Pancreas (tissue), 10 donors: ENCODE measurements around the gene TCFL5. TPM values are rescaled to one million over a fixed set of nuclear protein-coding genes. Genes with fewer than 3 reads are reported as not detected.
A peak's percentile ranks its signal among the peaks of the same experiment; 100 is the strongest.

Experiments used
- ATAC-seq, 4 donors: fragments of 200-7000 bp; cut with Tn5 transposase; one replicate each; pipeline versions ENCODE4 v1.8.0 to v1.9.1; 2020; ENCODE audit warnings: mild to moderate bottlenecking in 4 of 4, moderate library complexity in 4 of 4
- DNase-seq, 6 donors: peaks; one replicate each; pipeline ENCODE4 v3.0.0-alpha.2; 2020
- FAIRE-seq: peaks from 2 replicates; lab custom pipeline; 2012; peaks lifted over from hg19 to GRCh38; lab: Jason Lieb, UNC
- H3K27ac ChIP-seq, 4 donors: fragments of 200-600 bp; sonication (generic); 1 replicate in 3 of 4; 2 replicates in 1 of 4; pipeline versions ENCODE4 v1.5.0 to v1.8.0; 2020
- H3K27me3 ChIP-seq, 4 donors: fragments of 200-600 bp; one replicate each; pipeline ENCODE4 v1.8.0; 2021
- H3K36me3 ChIP-seq, 3 donors: fragments of 200-600 bp; sonication (generic) in 1 of 3; one replicate each; pipeline versions ENCODE4 v1.5.0 to v1.8.0; 2020 to 2021
- H3K4me1 ChIP-seq, 3 donors: fragments of 200-600 bp; one replicate each; pipeline ENCODE4 v1.8.0; 2021
- H3K4me3 ChIP-seq, 4 donors: fragments of 200-600 bp; sonication (generic) in 2 of 4; one replicate each; pipeline versions ENCODE4 v1.5.0 to v1.8.0; 2020 to 2021
- H3K9me3 ChIP-seq, 4 donors: fragments of 200-600 bp; one replicate each; pipeline ENCODE4 v1.8.0; 2021
- WGBS, 2 donors: extraction: QIAGEN DNeasy Blood & Tissue Kit; methylation state at CpG; one replicate each; pipeline ENCODE4 v1.1.7; 2013; 5-methylcytosine and 5-hydroxymethylcytosine counted together
- intact Hi-C, 3 donors: fragments of 100-400 bp; cut with DNase I; formaldehyde crosslinking; loops; one replicate each; pipeline versions ENCODE4 v1.11.1 to v1.14.2; 2022
- polyA plus RNA-seq, 2 donors: library from polyadenylated mRNA; stranded (reverse); fragments of 200-250 nt; gene quantifications; one replicate each; pipeline ENCODE4 v1.2.3, GENCODE V29; 2013
- total RNA-seq, 6 donors: library from RNA; stranded (reverse); fragmentation: NEBNext Ultra II Directional in 4 of 6; extraction: Animal tissue kit (Norgen Biotek cat#: 25700) in 4 of 6; gene quantifications; one replicate each; pipeline versions ENCODE4 v1.2.1 to v1.2.4, GENCODE V29; 2021 to 2023
- TF ChIP-seq, protein P1 (sequence below), 4 donors: fragments of 200-600 bp; sonication (generic) in 3 of 4; IDR thresholded peaks; one replicate each; pipeline versions ENCODE4 v1.5.0 to v1.8.0; 2021; ENCODE audit warnings: antibody characterized with exemption in 4 of 4
- donor health status: healthy with polysubstance abuse.
- donor health status: DM: no; HTN: no; CAD: no; lungs with moderate emphysema.
- donor health status: DM: no; HTN: no; CAD: no.
- donor health status: control.
- donor health status: control.
- donor health status: Bipolar disorder and iron deficiency.
- donor health status: DM: yes; HTN: yes; CAD: no.
- donor health status: DM: no; HTN: no; CAD: no.
- donor health status: DM: no; HTN: no; CAD: no.
- donor health status: DM: yes; HTN: yes; CAD: no.

TCFL5 gene
- total and polyA plus RNA-seq, 8 donors: 2.5 to 4.9 (median 4.0) TPM

DNA sequence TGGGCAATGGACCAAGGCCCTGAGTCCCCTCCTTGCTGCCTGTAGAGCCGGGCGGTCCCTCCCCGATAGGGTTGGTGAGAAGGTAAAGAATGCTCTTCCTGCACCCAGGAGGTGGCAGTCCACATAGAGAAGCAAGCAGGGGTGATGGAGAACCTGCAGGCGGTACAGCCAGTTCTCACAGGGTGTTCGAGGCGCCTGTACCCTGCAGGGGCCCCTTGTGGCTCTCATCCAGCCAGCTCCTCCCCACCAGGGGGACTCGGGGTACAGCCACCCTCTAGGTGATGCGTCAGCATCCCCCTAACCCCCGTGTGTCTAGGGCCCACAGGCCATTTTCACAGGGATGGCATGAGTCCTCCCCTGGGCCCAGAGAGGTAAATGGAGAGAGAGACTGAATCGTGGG, 49.9 kb downstream of the TCFL5 start:
- Histone ChIP-seq H3K4me3 (no peak overlapping the region), H3K27me3 (no peaks in the 10 kb centered on the region), H3K36me3 (peaks cover 0 to 47% (median 22%) of the 10 kb centered on the region in 3 donors), H3K9me3 (no peaks in the 10 kb centered on the region), H3K27ac (no peak overlapping the region), H3K4me1 (no peaks in the 10 kb centered on the region)
- 88 to 91% methylated on average over 9 to 10 of the region's 10 CpGs for WGBS, 2 donors
- ATAC-seq (no peak), FAIRE-seq (no peak), DNase-seq (no peak)
- TF ChIP-seq, protein P1, sequence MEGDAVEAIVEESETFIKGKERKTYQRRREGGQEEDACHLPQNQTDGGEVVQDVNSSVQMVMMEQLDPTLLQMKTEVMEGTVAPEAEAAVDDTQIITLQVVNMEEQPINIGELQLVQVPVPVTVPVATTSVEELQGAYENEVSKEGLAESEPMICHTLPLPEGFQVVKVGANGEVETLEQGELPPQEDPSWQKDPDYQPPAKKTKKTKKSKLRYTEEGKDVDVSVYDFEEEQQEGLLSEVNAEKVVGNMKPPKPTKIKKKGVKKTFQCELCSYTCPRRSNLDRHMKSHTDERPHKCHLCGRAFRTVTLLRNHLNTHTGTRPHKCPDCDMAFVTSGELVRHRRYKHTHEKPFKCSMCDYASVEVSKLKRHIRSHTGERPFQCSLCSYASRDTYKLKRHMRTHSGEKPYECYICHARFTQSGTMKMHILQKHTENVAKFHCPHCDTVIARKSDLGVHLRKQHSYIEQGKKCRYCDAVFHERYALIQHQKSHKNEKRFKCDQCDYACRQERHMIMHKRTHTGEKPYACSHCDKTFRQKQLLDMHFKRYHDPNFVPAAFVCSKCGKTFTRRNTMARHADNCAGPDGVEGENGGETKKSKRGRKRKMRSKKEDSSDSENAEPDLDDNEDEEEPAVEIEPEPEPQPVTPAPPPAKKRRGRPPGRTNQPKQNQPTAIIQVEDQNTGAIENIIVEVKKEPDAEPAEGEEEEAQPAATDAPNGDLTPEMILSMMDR (IDR thresholded peaks at IDR 0.05): no peak
- intact Hi-C loops: no loop called here

GRCh38 chr20:62811320-62811719, 50.3 kb downstream of the TCFL5 start:
- Histone ChIP-seq H3K27me3 (no peaks in the 10 kb centered on the region), H3K27ac (no peak overlapping the region), H3K9me3 (no peaks in the 10 kb centered on the region), H3K4me1 (peaks cover under 1 to 3% (median 2%) of the 10 kb centered on the region in 3 donors), H3K36me3 (peaks cover 0 to 47% (median 22%) of the 10 kb centered on the region in 3 donors), H3K4me3 (no peak overlapping the region)
- FAIRE-seq: no peak
- WGBS, 2 donors: 94 to 95% methylated on average over 21 of the region's 21 CpGs
- TF ChIP-seq, protein P1 (IDR thresholded peaks at IDR 0.05): no peak
- no peak for ATAC-seq
- intact Hi-C loops: no loop called here
- DNase-seq: no peak

- H3K36me3 ChIP-seq: peaks cover 0 to 47% (median 22%) of the 10 kb centered on the region in 3 donors
- ATAC-seq: no peak
- TF ChIP-seq, protein P1 (IDR thresholded peaks at IDR 0.05): no peak
- peaks cover 7 to 11% (median 9%) of the 10 kb centered on the region in 3 donors for H3K4me1 ChIP-seq
- WGBS, 2 donors: 91 to 94% methylated on average over 22 to 24 of the region's 24 CpGs
- intact Hi-C loops: loop anchor here in 1 of 3 donors (5.0 kb wide), 1 partner anchor 137 kb away; no protein-coding TSS in a partner anchor
- no peaks in the 10 kb centered on the region for H3K9me3 ChIP-seq
- H3K27ac ChIP-seq: no peak overlapping the region
- H3K4me3 ChIP-seq: no peak overlapping the region
- no peak for DNase-seq
- no peaks in the 10 kb centered on the region for H3K27me3 ChIP-seq
- no peak for FAIRE-seq
Observed at GRCh38 chr20:62809530-62810428, 51.8 kb downstream of the TCFL5 start.

DNA sequence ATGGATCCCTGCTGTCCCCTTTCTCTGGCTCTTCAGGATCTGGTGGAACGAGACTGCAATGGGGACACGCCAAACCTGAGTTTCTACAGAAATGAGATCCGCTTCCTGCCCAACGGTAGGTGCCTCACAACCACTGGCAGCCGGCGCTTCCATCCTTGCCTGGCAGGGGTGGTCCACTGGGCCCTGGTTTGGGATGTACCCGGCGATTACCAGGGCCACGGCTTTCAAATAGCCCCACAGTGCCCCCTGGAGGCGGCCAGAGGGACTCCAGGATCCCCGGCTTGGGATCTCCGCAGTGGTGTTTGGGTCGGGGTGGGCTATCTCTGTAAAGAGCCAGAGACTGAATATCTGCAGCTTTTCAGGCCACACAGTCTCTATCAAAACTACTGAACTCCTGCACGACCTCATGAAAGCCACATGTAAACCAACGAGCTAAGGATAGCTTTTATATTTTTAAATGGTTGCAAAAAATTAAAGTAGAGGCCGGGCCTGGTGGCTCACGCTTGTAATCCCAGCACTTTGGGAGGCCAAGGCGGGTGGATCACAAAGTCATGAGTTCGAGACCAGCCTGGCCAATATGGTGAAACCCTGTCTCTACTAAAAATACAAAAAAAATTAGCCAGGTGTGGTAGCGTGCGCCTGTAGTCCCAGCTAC, 53.3 kb downstream of the TCFL5 start:
- peak in 3 of 6 donors; percentile 74 to 88 (median 75) for DNase-seq
- Histone ChIP-seq H3K4me3 (no peak overlapping the region), H3K27me3 (no peaks in the 10 kb centered on the region), H3K27ac (no peak overlapping the region), H3K4me1 (peaks cover 7 to 11% (median 9%) of the 10 kb centered on the region in 3 donors), H3K36me3 (peaks cover 0 to 47% (median 22%) of the 10 kb centered on the region in 3 donors), H3K9me3 (no peaks in the 10 kb centered on the region)
- WGBS, 2 donors: 41 to 44% methylated on average over 21 of the region's 21 CpGs
- intact Hi-C loops: loop anchor here in 1 of 3 donors (5.0 kb wide), 1 partner anchor 136 kb away; no protein-coding TSS in a partner anchor
- no peak for FAIRE-seq
- peak; percentile 32 to 73 (median 64) for ATAC-seq
- TF ChIP-seq, protein P1 (IDR thresholded peaks at IDR 0.05): peak; percentile 81 to 94 (median 88)
